GM12891 (cell line): ENCODE measurements around the gene LPCAT3.
A peak's percentile ranks its signal among the peaks of the same experiment; 100 is the strongest.
"Not testable (repeated sequence)": the region's sequence is repeated elsewhere in the genome, so short reads cannot be mapped to it uniquely, and the experiment has no call there.

Experiments used
- DNase-seq: peaks from one replicate; pipeline ENCODE4 v3.0.0; 2011; ENCODE audit warnings: low spot score; ENCODE audit not compliant: insufficient read length
- FAIRE-seq: peaks from 2 replicates; lab custom pipeline; 2011; peaks lifted over from hg19 to GRCh38; lab: Jason Lieb, UNC
- PAX5 ChIP-seq: IDR thresholded peaks from 2 replicates; pipeline ENCODE4 v1.6.1; 2011; ENCODE audit warnings: low read length, moderate library complexity, mild to moderate bottlenecking; ENCODE audit not compliant: insufficient read depth, severe bottlenecking
- POLR2A ChIP-seq: IDR thresholded peaks from 2 replicates; pipeline ENCODE4 v1.6.1; 2011; ENCODE audit warnings: low read depth, low read length, control low read depth
- POLR2AphosphoS5 ChIP-seq: IDR thresholded peaks from 2 replicates; pipeline ENCODE4 v1.6.1; 2011; ENCODE audit warnings: low read depth, low read length, control low read depth
- POU2F2 ChIP-seq: IDR thresholded peaks from 2 replicates; pipeline ENCODE4 v1.6.1; 2011; ENCODE audit warnings: low read depth, mild to moderate bottlenecking, control low read depth, low read length, moderate library complexity
- SPI1 ChIP-seq: IDR thresholded peaks from 2 replicates; pipeline ENCODE4 v1.6.1; 2011; ENCODE audit warnings: low read depth, low read length, control low read depth
- TAF1 ChIP-seq: IDR thresholded peaks from 2 replicates; pipeline ENCODE4 v1.6.1; 2011; ENCODE audit warnings: low read depth, low read length, control low read depth

LPCAT3 gene

GRCh38 chr12:7017870-7018349 is 366 bp downstream of the LPCAT3 start:
- TF ChIP-seq POU2F2 (no peak), PAX5 (no peak), POLR2A (no peak), POLR2AphosphoS5 (no peak), SPI1 (no peak), TAF1 (no peak)
- FAIRE-seq (no peak), DNase-seq (no peak)

GRCh38 chr12:7016958-7017571 is 1.2 kb downstream of the LPCAT3 start:
- peak; percentile 57 for FAIRE-seq
- DNase-seq: no peak
- TF ChIP-seq POLR2A: no peak
- no peak for TF ChIP-seq POLR2AphosphoS5
- TF ChIP-seq SPI1: no peak
- TF ChIP-seq TAF1: no peak
- TF ChIP-seq PAX5: no peak
- no peak for TF ChIP-seq POU2F2

GRCh38 chr12:7015555-7016370 is 2.5 kb downstream of the LPCAT3 start:
- peak; percentile 57 for FAIRE-seq
- TF ChIP-seq SPI1 (no peak), POLR2AphosphoS5 (no peak), PAX5 (no peak), POLR2A (no peak), TAF1 (no peak), POU2F2 (no peak)
- DNase-seq: no peak

- TF ChIP-seq POU2F2 (no peak), TAF1 (no peak), SPI1 (no peak), PAX5 (no peak), POLR2AphosphoS5 (no peak), POLR2A (no peak)
- DNase-seq: no peak
- no peak for FAIRE-seq
These were observed 5.2 kb downstream of the LPCAT3 start for GRCh38 chr12:7013101-7013500.

- no peak for TF ChIP-seq SPI1
- TF ChIP-seq POU2F2: no peak
- TF ChIP-seq TAF1: no peak
- no peak for TF ChIP-seq POLR2A
- TF ChIP-seq POLR2AphosphoS5: no peak
- TF ChIP-seq PAX5: no peak
- FAIRE-seq: no peak
- DNase-seq: no peak
These were observed 6.2 kb downstream of the LPCAT3 start for GRCh38 chr12:7012024-7012607.

- FAIRE-seq, DNase-seq: not testable (repeated sequence)
These were observed 6.9 kb downstream of the LPCAT3 start for GRCh38 chr12:7011398-7011797.

- TF ChIP-seq POLR2AphosphoS5 (no peak), POLR2A (no peak), TAF1 (no peak), POU2F2 (no peak), PAX5 (no peak), SPI1 (no peak)
- no peak for FAIRE-seq
- no peak for DNase-seq
These were observed 8.8 kb downstream of the LPCAT3 start for GRCh38 chr12:7009512-7009911.

- TF ChIP-seq SPI1 (no peak), TAF1 (no peak), PAX5 (no peak), POLR2A (no peak), POLR2AphosphoS5 (no peak), POU2F2 (no peak)
- FAIRE-seq (no peak), DNase-seq (no peak)
These were observed 9.4 kb downstream of the LPCAT3 start for GRCh38 chr12:7008864-7009263.

GRCh38 chr12:7006639-7007038 is 11.6 kb downstream of the LPCAT3 start:
- FAIRE-seq (no peak), DNase-seq (no peak)
- TF ChIP-seq POLR2A (no peak), POU2F2 (no peak), SPI1 (no peak)
